HG02571 (cell line): ENCODE results near the gene MBNL2.

Source experiments
- ATAC-seq: cut with Tn5 transposase; IDR thresholded peaks from one replicate; pipeline ENCODE4 v1.9.1; 2021; ENCODE audit warnings: mild to moderate bottlenecking, moderate library complexity; ENCODE audit not compliant: unreplicated experiment

MBNL2 gene

GRCh38 chr13:97289514-97290298 lies 67.6 kb downstream of the MBNL2 start:
- no peak for ATAC-seq

- ATAC-seq: no peak
Observed at GRCh38 chr13:97295283-97296182, 73.4 kb downstream of the MBNL2 start.

GRCh38 chr13:97296740-97297139 lies 74.6 kb downstream of the MBNL2 start:
- ATAC-seq: no peak

GRCh38 chr13:97298816-97299215 lies 76.7 kb downstream of the MBNL2 start:
- no peak for ATAC-seq

- no peak for ATAC-seq
Observed at GRCh38 chr13:97300871-97301270, 78.7 kb downstream of the MBNL2 start.

GRCh38 chr13:97301382-97302095 lies 79.4 kb downstream of the MBNL2 start:
- ATAC-seq: no peak

- ATAC-seq: no peak
Observed at GRCh38 chr13:97302611-97303010, 80.5 kb downstream of the MBNL2 start.

- no peak for ATAC-seq
Observed at GRCh38 chr13:97306106-97306505, 84.0 kb downstream of the MBNL2 start.

GRCh38 chr13:97306645-97307044 lies 84.5 kb downstream of the MBNL2 start:
- no peak for ATAC-seq

- no peak for ATAC-seq
Observed at GRCh38 chr13:97307118-97307881, 85.2 kb downstream of the MBNL2 start.

- no peak for ATAC-seq
Observed at GRCh38 chr13:97307882-97308624, 85.9 kb downstream of the MBNL2 start.

- ATAC-seq: no peak
Observed at GRCh38 chr13:97308735-97309429, 86.7 kb downstream of the MBNL2 start.

GRCh38 chr13:97310809-97311436 lies 88.8 kb downstream of the MBNL2 start:
- no peak for ATAC-seq

GRCh38 chr13:97311956-97312355 lies 89.8 kb downstream of the MBNL2 start:
- ATAC-seq: no peak

- ATAC-seq: no peak
Observed at GRCh38 chr13:97313551-97314260, 91.6 kb downstream of the MBNL2 start.

GRCh38 chr13:97316390-97316789 lies 94.3 kb downstream of the MBNL2 start:
- ATAC-seq: no peak

GRCh38 chr13:97317933-97318332 lies 95.8 kb downstream of the MBNL2 start:
- ATAC-seq: no peak

GRCh38 chr13:97318532-97318931 lies 96.4 kb downstream of the MBNL2 start:
- ATAC-seq: no peak
